Activated CD4-positive, alpha-beta T cell treated with anti-CD3 and anti-CD28 coated beads, Interleukin-2, amount 10 ng/mL, durations not matched to agents 7 days and 5 days (primary cell): ENCODE data around the gene TBCE. TPM values are rescaled to one million over a fixed set of nuclear protein-coding genes. Genes with fewer than 3 reads are reported as not detected.

Experiments
- CTCF ChIA-PET: fragments of 350-600 bp; sonication (Branson Sonifier 250); formaldehyde crosslinking; loops from one replicate; lab custom pipeline; 2021; ENCODE audit warnings: antibody characterized with exemption; lab: Charles Lee
- POLR2A ChIA-PET: fragments of 350-600 bp; sonication (Branson Sonifier 250); formaldehyde crosslinking; loops from one replicate; lab custom pipeline; 2021; ENCODE audit warnings: antibody characterized with exemption; lab: Charles Lee
- DNase-seq: peaks from one replicate; pipeline ENCODE4 v3.0.0-alpha.2; 2020
- H3K27ac Mint-ChIP-seq: one replicate; pipeline ENCODE4 v1.8.0; 2021; ENCODE audit warnings: mild to moderate bottlenecking, moderate library complexity, mixed read lengths
- H3K27me3 Mint-ChIP-seq: one replicate; pipeline ENCODE4 v1.8.0; 2021; ENCODE audit warnings: mixed read lengths
- H3K36me3 Mint-ChIP-seq: one replicate; pipeline ENCODE4 v1.8.0; 2021; ENCODE audit warnings: low read depth, mixed read lengths
- H3K4me1 Mint-ChIP-seq: one replicate; pipeline ENCODE4 v1.8.0; 2021; ENCODE audit warnings: mixed read lengths
- H3K4me3 Mint-ChIP-seq: one replicate; pipeline ENCODE4 v1.8.0; 2021; ENCODE audit warnings: mild to moderate bottlenecking, moderate library complexity, mixed read lengths
- H3K9me3 Mint-ChIP-seq: one replicate; pipeline ENCODE4 v1.8.0; 2021; ENCODE audit warnings: mixed read lengths
- total RNA-seq, 2 experiments: library from RNA; stranded (reverse); gene quantifications; one replicate each; pipeline ENCODE4 v1.2.3, GENCODE V29; 2021

The TBCE gene
- total RNA-seq, 2 experiments from 2014 or later: 25.1 to 26.8 TPM

GRCh38 chr1:235329139-235329902 lies 37.9 kb upstream of the TBCE start:
- ChIA-PET POLR2A (no interaction called here), CTCF (interaction anchor here (0.6 to 1.8 kb wide), 5 partner anchors 12 to 137 kb away, joined by 3 to 5 read pairs (median 4); no protein-coding TSS in a partner anchor)
- peak; percentile 64 for DNase-seq
- no peak overlapping the region for H3K4me3 Mint-ChIP-seq
- no peak overlapping the region for H3K27ac Mint-ChIP-seq
- peaks cover 26% of the 10 kb centered on the region for H3K36me3 Mint-ChIP-seq
- H3K27me3 Mint-ChIP-seq: no peaks in the 10 kb centered on the region
- H3K4me1 Mint-ChIP-seq: peaks cover 28% of the 10 kb centered on the region
- H3K9me3 Mint-ChIP-seq: no peaks in the 10 kb centered on the region

- DNase-seq: no peak
- Mint-ChIP-seq H3K9me3 (no peaks in the 10 kb centered on the region), H3K36me3 (peaks cover 25% of the 10 kb centered on the region), H3K27ac (no peak overlapping the region), H3K27me3 (no peaks in the 10 kb centered on the region), H3K4me1 (peaks cover 18% of the 10 kb centered on the region), H3K4me3 (no peak overlapping the region)
- POLR2A ChIA-PET: interaction anchor here (0.6 kb wide), 1 partner anchor 67 kb away, joined by 4 read pairs; no protein-coding TSS in a partner anchor
- CTCF ChIA-PET: interaction anchor here (0.6 to 1.6 kb wide), 5 partner anchors 10 to 641 kb away, joined by 3 to 5 read pairs (median 3); no protein-coding TSS in a partner anchor
Measured at GRCh38 chr1:235330918-235331285, 36.3 kb upstream of the TBCE start.

DNA sequence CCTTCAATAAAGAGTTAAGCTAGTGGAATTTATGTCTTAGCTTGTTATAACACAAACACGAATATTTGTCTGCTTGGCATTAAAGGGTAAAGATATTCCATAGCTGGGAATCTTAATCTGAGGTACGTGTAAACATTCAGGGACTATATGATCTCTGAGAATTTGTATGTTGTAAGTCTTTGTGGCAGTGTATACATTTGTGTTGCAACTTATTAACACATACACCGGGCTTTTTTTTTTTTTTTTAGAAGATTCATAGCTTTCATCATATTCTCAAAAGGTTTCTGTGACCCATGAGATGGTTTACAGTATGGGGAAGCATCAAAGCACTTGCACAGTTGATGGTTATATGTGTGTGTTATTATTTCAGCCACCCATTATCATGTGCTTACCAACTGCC lies 35.8 kb upstream of the TBCE start:
- Mint-ChIP-seq H3K27me3 (no peaks in the 10 kb centered on the region), H3K4me3 (no peak overlapping the region), H3K4me1 (peaks cover 20% of the 10 kb centered on the region), H3K36me3 (peaks cover 26% of the 10 kb centered on the region), H3K27ac (no peak overlapping the region), H3K9me3 (no peaks in the 10 kb centered on the region)
- DNase-seq: no peak
- ChIA-PET POLR2A (interaction anchor here (0.6 kb wide), 1 partner anchor 67 kb away, joined by 4 read pairs; no protein-coding TSS in a partner anchor), CTCF (interaction anchor here (0.5 to 1.3 kb wide), 6 partner anchors 9 to 641 kb away, joined by 3 to 5 read pairs (median 3); no protein-coding TSS in a partner anchor)

DNA sequence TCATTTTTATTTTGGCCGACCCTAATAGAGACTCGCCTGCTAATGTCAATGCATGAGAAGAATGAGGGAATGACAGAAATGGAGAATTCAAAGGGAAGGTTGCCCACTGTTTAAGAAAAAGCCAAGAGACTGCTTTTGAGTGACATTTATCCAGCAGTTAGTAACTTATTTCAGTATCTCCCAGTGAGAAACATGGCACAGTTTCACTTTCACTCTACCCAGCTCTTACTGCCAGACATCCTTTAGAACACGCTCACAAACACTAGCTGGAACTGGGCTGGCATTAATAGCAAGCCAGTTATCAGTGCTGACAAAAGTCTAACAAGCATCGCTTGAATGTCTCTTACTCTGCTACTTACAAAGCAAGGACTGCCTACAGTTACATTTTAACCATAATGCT lies 30.3 kb upstream of the TBCE start:
- Mint-ChIP-seq H3K4me3 (peak overlapping the region; percentile 49), H3K9me3 (no peaks in the 10 kb centered on the region), H3K27me3 (no peaks in the 10 kb centered on the region), H3K27ac (peak overlapping the region; percentile 84), H3K36me3 (peaks cover 16% of the 10 kb centered on the region), H3K4me1 (peaks cover 34% of the 10 kb centered on the region)
- POLR2A ChIA-PET: no interaction called here
- CTCF ChIA-PET: interaction anchor here (1.5 kb wide), 1 partner anchor 31 kb away, joined by 5 read pairs; the partner anchor contains the start of gene TBCE
- DNase-seq: peak; percentile 65

DNA sequence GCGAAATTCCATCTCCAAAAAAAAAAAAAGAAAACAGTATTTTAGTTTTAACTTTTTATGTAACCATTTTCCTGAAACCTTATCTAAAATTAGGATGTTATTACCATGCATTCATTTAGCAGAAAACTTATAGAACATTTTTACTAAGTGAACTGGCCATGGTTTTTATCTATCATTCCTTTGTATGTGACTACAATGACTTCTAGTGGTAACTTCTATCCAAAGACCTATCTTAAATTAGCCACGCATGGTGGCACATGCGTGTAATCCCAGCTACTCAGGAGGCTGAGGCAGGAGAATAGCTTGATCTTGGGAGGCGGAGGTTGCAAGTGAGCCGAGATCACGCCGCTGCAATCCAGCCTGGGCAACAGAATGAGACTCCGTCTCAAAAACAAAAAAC lies 27.5 kb upstream of the TBCE start:
- no peak overlapping the region for H3K4me3 Mint-ChIP-seq
- H3K4me1 Mint-ChIP-seq: peaks cover 25% of the 10 kb centered on the region
- peaks cover 28% of the 10 kb centered on the region for H3K36me3 Mint-ChIP-seq
- DNase-seq: no peak
- POLR2A ChIA-PET: no interaction called here
- no peaks in the 10 kb centered on the region for H3K9me3 Mint-ChIP-seq
- H3K27ac Mint-ChIP-seq: no peak overlapping the region
- no peaks in the 10 kb centered on the region for H3K27me3 Mint-ChIP-seq
- CTCF ChIA-PET: interaction anchor here (1.2 kb wide), 1 partner anchor 8 kb away, joined by 3 read pairs; no protein-coding TSS in a partner anchor

DNA sequence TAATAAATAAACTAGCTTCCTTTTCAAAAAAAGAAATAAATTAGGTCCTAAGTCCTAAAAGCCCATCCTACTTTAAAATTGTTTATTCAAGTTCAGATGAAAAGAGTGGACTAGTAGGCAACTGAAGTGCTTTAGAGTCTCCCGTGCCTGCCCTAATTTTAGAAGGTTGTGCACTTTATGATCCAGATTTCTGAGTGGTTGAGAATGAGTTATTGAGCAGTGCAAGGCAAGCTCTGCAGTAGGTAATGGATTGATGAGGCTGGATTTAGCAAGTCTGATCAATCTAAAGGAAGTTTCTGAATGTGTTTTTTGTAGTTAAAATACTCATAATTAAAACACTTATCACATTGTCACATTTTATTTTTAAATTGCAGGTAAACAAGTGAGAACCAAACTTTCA lies 25.9 kb upstream of the TBCE start:
- ChIA-PET POLR2A (no interaction called here), CTCF (interaction anchor here (0.8 to 1.1 kb wide), 4 partner anchors 10 to 243 kb away, joined by 3 to 4 read pairs (median 3); partner anchors contain the start of gene GGPS1)
- Mint-ChIP-seq H3K9me3 (no peaks in the 10 kb centered on the region), H3K36me3 (peaks cover 32% of the 10 kb centered on the region), H3K4me1 (peaks cover 19% of the 10 kb centered on the region), H3K4me3 (no peak overlapping the region), H3K27me3 (no peaks in the 10 kb centered on the region), H3K27ac (no peak overlapping the region)
- no peak for DNase-seq

DNA sequence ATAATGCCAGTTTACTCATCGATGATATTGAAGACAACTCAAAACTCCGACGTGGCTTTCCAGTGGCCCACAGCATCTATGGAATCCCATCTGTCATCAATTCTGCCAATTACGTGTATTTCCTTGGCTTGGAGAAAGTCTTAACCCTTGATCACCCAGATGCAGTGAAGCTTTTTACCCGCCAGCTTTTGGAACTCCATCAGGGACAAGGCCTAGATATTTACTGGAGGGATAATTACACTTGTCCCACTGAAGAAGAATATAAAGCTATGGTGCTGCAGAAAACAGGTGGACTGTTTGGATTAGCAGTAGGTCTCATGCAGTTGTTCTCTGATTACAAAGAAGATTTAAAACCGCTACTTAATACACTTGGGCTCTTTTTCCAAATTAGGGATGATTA lies 25.2 kb upstream of the TBCE start:
- CTCF ChIA-PET: interaction anchor here (0.7 to 0.8 kb wide), 2 partner anchors 12 to 244 kb away, joined by 3 to 4 read pairs; no protein-coding TSS in a partner anchor
- H3K4me3 Mint-ChIP-seq: no peak overlapping the region
- no peak for DNase-seq
- H3K36me3 Mint-ChIP-seq: peaks cover 34% of the 10 kb centered on the region
- no peak overlapping the region for H3K27ac Mint-ChIP-seq
- H3K4me1 Mint-ChIP-seq: peaks cover 13% of the 10 kb centered on the region
- POLR2A ChIA-PET: interaction anchor here (0.6 kb wide), 1 partner anchor 855 kb away, joined by 3 read pairs; no protein-coding TSS in a partner anchor
- no peaks in the 10 kb centered on the region for H3K27me3 Mint-ChIP-seq
- H3K9me3 Mint-ChIP-seq: no peaks in the 10 kb centered on the region

GRCh38 chr1:235342471-235342870 lies 24.8 kb upstream of the TBCE start:
- CTCF ChIA-PET: interaction anchor here (0.7 kb wide), 1 partner anchor 13 kb away, joined by 4 read pairs; no protein-coding TSS in a partner anchor
- Mint-ChIP-seq H3K4me1 (peaks cover 10% of the 10 kb centered on the region), H3K9me3 (no peaks in the 10 kb centered on the region), H3K27ac (no peak overlapping the region), H3K27me3 (no peaks in the 10 kb centered on the region), H3K4me3 (no peak overlapping the region), H3K36me3 (peaks cover 34% of the 10 kb centered on the region)
- DNase-seq: no peak
- POLR2A ChIA-PET: interaction anchor here (0.6 kb wide), 1 partner anchor 856 kb away, joined by 3 read pairs; no protein-coding TSS in a partner anchor

GRCh38 chr1:235343726-235344125 lies 23.5 kb upstream of the TBCE start:
- DNase-seq: no peak
- H3K4me3 Mint-ChIP-seq: no peak overlapping the region
- no peak overlapping the region for H3K27ac Mint-ChIP-seq
- ChIA-PET CTCF (interaction anchor here (0.9 kb wide), 1 partner anchor 51 kb away, joined by 3 read pairs; no protein-coding TSS in a partner anchor), POLR2A (no interaction called here)
- H3K36me3 Mint-ChIP-seq: peaks cover 32% of the 10 kb centered on the region
- H3K27me3 Mint-ChIP-seq: no peaks in the 10 kb centered on the region
- no peaks in the 10 kb centered on the region for H3K9me3 Mint-ChIP-seq
- peaks cover 4% of the 10 kb centered on the region for H3K4me1 Mint-ChIP-seq

DNA sequence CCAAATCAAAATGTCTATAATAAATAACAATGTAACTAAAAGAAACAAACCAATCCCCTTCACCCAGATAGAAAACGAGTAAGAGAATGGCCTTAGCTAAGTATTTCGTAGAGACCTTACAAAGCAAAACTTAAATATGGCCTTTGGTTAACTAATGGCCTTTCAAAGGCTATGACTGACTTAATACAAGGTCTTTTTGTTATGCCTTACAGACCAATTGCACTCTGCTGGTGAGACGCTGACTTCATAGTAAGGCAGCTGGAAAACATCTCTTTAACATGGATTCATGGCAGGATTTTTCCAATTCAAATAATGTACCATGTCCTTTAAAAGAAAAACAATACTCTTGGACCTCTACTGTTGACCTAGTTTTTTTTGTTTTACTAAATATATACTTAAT lies 15.8 kb upstream of the TBCE start:
- CTCF ChIA-PET: interaction anchor here (0.6 to 1.5 kb wide), 2 partner anchors 44 to 104 kb away, joined by 3 read pairs; no protein-coding TSS in a partner anchor
- Mint-ChIP-seq H3K27ac (no peak overlapping the region), H3K9me3 (peaks cover 3% of the 10 kb centered on the region)

DNA sequence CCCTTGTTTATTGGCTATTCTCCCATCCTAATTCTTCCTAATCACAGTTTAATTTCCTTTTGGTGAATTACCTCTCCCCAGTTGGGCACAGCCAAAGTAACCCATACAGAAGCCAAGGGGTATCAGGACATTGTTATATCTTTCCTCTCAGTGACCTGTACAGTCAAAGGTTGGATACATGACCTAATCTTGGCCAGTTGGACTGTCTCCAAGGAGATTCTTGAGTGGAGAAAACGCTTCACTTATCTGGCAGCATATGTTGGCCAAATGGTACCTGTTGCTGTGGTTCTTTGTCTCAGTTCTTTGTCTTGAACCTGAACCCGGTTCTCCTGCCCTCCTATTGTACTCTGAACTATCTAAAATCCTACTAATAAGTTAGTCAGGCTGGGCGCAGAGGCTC lies 15.3 kb upstream of the TBCE start:
- Mint-ChIP-seq H3K36me3 (peaks cover 2% of the 10 kb centered on the region), H3K4me1 (no peaks in the 10 kb centered on the region), H3K27me3 (no peaks in the 10 kb centered on the region), H3K4me3 (no peak overlapping the region), H3K9me3 (peaks cover 3% of the 10 kb centered on the region), H3K27ac (no peak overlapping the region)
- POLR2A ChIA-PET: no interaction called here
- CTCF ChIA-PET: interaction anchor here (0.6 kb wide), 1 partner anchor 104 kb away, joined by 3 read pairs; no protein-coding TSS in a partner anchor
- DNase-seq: no peak

More for the DNA sequence above, 15.8 kb upstream of the TBCE start:
- H3K4me3 Mint-ChIP-seq: no peak overlapping the region
- H3K36me3 Mint-ChIP-seq: peaks cover 5% of the 10 kb centered on the region
- H3K4me1 Mint-ChIP-seq: no peaks in the 10 kb centered on the region
- DNase-seq: no peak
- POLR2A ChIA-PET: no interaction called here
- no peaks in the 10 kb centered on the region for H3K27me3 Mint-ChIP-seq

- CTCF ChIA-PET: no interaction called here
- POLR2A ChIA-PET: no interaction called here
- Mint-ChIP-seq H3K4me1 (no peaks in the 10 kb centered on the region), H3K27me3 (no peaks in the 10 kb centered on the region), H3K4me3 (no peak overlapping the region), H3K27ac (no peak overlapping the region), H3K36me3 (no peaks in the 10 kb centered on the region), H3K9me3 (no peaks in the 10 kb centered on the region)
- DNase-seq: no peak
Measured at GRCh38 chr1:235357485-235358373, 9.5 kb upstream of the TBCE start.
